ENCODE results near the gene BUB3. TPM values are rescaled to one million over a fixed set of nuclear protein-coding genes. Genes with fewer than 3 reads are reported as not detected.
A peak's percentile ranks its signal among the peaks of the same experiment; 100 is the strongest.

Gene BUB3
- total and polyA plus RNA-seq, 2 of the 13 experiments (the other 11 are each of a cell fraction or from before 2014, with no cell fraction given): 174 to 188 TPM

- TF ChIP-seq, protein P1, sequence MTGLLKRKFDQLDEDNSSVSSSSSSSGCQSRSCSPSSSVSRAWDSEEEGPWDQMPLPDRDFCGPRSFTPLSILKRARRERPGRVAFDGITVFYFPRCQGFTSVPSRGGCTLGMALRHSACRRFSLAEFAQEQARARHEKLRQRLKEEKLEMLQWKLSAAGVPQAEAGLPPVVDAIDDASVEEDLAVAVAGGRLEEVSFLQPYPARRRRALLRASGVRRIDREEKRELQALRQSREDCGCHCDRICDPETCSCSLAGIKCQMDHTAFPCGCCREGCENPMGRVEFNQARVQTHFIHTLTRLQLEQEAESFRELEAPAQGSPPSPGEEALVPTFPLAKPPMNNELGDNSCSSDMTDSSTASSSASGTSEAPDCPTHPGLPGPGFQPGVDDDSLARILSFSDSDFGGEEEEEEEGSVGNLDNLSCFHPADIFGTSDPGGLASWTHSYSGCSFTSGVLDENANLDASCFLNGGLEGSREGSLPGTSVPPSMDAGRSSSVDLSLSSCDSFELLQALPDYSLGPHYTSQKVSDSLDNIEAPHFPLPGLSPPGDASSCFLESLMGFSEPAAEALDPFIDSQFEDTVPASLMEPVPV (CRISPR knock-in tag; IDR thresholded peaks at IDR 0.05): peak; percentile 79; the same call in 1 of the 2 replicates
- TF ChIP-seq GATAD2A (CRISPR knock-in tag; IDR thresholded peaks at IDR 0.05) (peak; percentile 79), HOXA7 (CRISPR knock-in tag; IDR thresholded peaks at IDR 0.05) (no peak), ZXDC (CRISPR knock-in tag; IDR thresholded peaks at IDR 0.05) (no peak), TAF1 (CRISPR knock-in tag; IDR thresholded peaks at IDR 0.05) (peak; percentile 24; the same call in 1 of the 2 replicates), ATRX (CRISPR knock-in tag; IDR thresholded peaks at IDR 0.05; ENCODE audit: borderline replicate concordance) (no peak), ZNF768 (CRISPR knock-in tag; IDR thresholded peaks at IDR 0.05) (peak; percentile 84), ZNF468 (CRISPR knock-in tag; IDR thresholded peaks at IDR 0.05) (no peak), ZNF281 (CRISPR knock-in tag; IDR thresholded peaks at IDR 0.05; ENCODE audit: borderline replicate concordance) (no peak), THAP11 (CRISPR knock-in tag; IDR thresholded peaks at IDR 0.05) (peak; percentile 77), RNF2 (conservative IDR thresholded peaks at IDR 0.05; ENCODE audit: low read depth) (peak; percentile 76; the same call in 1 of the 2 replicates), ZNF782 (CRISPR knock-in tag; IDR thresholded peaks at IDR 0.05; ENCODE audit: borderline replicate concordance) (no peak; the same call in 1 of the 2 replicates), ZNF343 (CRISPR knock-in tag; IDR thresholded peaks at IDR 0.05) (no peak), JDP2 (CRISPR knock-in tag; IDR thresholded peaks at IDR 0.05; ENCODE audit: borderline replicate concordance) (no peak), NFKB2 (CRISPR knock-in tag; IDR thresholded peaks at IDR 0.05; ENCODE audit: borderline replicate concordance) (no peak; the same call in 1 of the 2 replicates)
- TF ChIP-seq, protein P2, sequence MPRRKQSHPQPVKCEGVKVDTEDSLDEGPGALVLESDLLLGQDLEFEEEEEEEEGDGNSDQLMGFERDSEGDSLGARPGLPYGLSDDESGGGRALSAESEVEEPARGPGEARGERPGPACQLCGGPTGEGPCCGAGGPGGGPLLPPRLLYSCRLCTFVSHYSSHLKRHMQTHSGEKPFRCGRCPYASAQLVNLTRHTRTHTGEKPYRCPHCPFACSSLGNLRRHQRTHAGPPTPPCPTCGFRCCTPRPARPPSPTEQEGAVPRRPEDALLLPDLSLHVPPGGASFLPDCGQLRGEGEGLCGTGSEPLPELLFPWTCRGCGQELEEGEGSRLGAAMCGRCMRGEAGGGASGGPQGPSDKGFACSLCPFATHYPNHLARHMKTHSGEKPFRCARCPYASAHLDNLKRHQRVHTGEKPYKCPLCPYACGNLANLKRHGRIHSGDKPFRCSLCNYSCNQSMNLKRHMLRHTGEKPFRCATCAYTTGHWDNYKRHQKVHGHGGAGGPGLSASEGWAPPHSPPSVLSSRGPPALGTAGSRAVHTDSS (CRISPR knock-in tag; conservative IDR thresholded peaks at IDR 0.05): no peak
- TF ChIP-seq, protein P3, sequence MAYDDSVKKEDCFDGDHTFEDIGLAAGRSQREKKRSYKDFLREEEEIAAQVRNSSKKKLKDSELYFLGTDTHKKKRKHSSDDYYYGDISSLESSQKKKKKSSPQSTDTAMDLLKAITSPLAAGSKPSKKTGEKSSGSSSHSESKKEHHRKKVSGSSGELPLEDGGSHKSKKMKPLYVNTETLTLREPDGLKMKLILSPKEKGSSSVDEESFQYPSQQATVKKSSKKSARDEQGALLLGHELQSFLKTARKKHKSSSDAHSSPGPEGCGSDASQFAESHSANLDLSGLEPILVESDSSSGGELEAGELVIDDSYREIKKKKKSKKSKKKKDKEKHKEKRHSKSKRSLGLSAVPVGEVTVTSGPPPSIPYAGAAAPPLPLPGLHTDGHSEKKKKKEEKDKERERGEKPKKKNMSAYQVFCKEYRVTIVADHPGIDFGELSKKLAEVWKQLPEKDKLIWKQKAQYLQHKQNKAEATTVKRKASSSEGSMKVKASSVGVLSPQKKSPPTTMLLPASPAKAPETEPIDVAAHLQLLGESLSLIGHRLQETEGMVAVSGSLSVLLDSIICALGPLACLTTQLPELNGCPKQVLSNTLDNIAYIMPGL (CRISPR knock-in tag; IDR thresholded peaks at IDR 0.05; ENCODE audit: borderline replicate concordance in 1 of 2, low read depth in 1 of 2): no peak; a peak in 1 of 4 replicates
Observed at GRCh38 chr10:123139521-123140163, 14.6 kb upstream of the BUB3 start (continued).

Data from HepG2 (cell line).